GM18907 (cell line): ENCODE measurements around the gene GTF2A1L.
"Not testable (repeated sequence)": the region's sequence is repeated elsewhere in the genome, so short reads cannot be mapped to it uniquely, and the experiment has no call there.

Source experiments
- ATAC-seq: cut with Tn5 transposase; IDR thresholded peaks from one replicate; pipeline ENCODE4 v1.9.1; 2021; ENCODE audit warnings: mild to moderate bottlenecking, moderate library complexity; ENCODE audit not compliant: unreplicated experiment

The GTF2A1L gene

DNA sequence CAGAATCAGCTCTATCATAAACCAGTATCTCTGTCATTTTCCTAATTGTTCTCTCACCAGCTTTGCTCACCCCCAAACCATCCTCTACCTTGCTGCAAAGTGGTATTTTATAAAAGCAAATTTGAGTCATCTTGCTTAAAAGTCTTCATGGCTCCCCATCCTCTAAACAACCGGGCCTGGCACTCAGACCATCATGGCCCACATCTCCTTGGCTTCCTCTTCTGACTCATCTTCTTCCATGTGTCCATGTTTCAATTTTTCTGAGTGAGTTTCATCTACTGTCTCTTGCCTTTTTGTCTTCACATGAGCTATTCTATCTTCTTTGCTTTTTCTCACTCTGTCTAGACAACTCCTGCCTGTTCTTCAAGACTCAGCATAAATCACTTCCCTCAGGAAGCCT, 79.2 kb downstream of the GTF2A1L start:
- no peak for ATAC-seq

DNA sequence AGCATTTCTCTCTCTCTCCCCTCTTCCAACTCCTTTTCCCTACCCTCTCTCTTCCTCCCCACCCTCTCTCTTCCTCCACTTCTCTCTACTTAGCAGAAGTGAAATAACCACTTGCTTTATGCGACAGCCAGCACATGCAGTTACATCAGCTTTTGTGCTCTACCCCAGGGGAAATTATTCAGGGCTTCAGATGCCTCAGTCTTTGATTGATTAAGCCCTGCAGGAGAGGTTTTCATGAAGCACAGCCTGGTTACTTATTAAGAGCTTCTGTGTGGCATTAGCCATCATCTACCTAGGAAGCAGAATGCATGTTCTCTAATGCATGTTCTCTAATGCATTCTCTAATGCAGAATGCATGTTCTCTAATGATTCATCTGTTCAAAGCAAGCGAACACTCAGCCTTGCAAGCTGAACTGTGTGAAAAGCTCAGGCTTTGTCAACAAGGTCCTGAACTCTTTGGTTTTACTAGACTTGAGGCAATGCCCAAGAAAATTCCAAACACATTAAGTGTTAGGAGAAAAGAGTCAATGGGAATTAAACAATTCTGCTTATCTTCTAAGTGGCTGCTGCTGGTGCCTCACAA, 81.8 kb downstream of the GTF2A1L start:
- ATAC-seq = no peak

- ATAC-seq = not testable (repeated sequence)
Measured at GRCh38 chr2:48703621-48704020, 86.0 kb downstream of the GTF2A1L start.

DNA sequence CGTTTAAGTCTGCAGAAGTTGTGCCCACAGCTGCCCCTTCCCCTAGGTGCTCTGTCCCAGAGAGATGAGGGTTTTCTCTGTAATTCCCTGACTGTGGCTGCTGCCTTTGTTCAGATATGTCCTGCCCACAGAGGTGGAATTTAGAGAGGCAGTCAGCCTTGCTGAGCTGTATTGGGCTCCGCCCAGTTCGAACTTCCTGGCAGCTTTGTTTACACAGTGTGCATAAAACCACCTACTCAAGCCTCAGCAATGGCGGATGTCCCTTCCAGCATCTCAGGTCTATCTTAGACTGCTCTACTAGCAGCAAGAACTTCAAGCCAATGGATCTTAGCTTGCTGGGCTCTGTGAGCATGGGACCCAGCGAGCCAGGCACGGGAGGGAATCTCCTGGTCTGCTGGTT, 89.8 kb downstream of the GTF2A1L start:
- no peak for ATAC-seq

DNA sequence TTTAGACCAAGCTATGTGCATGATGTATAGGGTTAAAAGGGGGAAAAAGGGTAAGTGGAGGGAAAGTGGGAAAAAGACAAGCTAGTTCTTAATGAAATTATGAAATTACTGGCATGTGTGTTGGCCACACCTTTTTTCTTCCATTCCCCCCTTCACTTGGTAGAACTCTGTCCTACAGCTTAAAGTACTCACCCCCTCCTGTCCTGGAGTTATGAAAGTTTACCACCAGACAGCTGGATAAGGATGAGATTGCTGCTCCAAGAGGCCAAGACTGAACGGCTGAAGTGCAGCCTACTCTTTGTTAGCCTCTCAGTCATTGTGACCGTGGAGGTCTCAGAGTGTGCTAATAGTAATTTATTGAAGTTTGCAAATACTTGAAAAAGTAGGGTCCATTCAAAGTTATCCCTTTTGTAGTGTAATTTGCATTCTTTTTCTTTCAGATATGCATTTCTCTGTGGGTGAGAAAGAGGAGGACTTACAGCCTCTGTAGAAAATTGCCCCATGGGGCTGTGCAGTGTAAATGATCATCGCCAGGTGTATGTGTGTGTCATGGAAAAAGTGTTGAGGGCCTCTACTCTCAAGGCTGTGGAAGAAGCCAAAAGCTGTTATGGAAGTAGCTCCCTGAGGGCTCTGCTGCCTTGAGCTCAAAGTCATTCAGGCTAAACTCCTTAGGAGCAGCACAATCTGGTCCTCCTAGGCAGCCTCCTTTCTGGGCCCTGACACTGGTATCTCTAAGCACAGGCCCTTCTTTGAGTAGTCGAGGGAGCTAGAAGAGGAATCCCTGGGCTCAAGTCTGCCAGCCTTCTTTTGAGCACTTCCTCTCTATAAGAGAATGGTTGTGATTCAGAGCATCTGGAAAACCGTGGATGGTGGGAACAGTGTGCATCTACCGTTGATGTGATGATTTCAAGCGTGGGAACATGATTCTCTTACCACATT, 91.7 kb downstream of the GTF2A1L start:
- no peak for ATAC-seq

DNA sequence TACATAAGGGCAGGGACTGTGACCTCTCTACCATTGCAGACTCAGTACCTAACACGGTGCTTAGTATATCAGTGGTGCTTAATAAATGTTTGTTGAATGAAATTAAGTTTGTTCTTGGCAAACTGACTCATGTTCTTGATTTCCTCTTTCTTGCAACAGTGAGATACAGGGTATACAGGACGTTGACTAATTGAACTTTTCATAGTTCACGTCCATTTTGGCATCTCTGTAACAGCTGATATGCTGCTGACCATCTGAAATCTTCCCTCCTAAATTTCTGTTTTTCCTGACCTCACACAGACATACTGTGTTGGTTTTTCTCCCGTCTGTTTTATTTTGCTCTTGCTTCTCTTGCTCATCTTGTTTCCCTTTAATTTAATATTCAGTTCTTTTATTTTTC, 93.7 kb downstream of the GTF2A1L start:
- ATAC-seq = no peak

DNA sequence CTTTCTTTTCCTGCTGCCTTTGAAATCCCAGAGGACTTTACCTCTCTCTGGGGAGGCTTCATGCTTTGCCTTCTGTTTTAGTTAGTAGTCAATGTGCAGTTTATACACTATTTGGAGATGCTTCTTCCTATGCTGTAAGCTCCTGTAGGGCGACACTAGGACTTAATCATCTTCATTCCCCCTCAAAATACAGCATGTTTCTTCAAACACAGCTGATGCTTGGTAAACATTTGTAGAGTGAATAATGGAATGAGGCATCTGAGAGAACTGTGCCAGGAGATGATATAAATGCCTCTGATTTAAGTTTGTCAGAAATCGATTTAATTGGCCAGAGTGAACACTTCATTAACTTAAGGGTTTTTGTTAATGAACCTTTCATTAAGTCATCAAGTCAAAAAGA, 94.5 kb downstream of the GTF2A1L start:
- no peak for ATAC-seq

- ATAC-seq = no peak
Measured at GRCh38 chr2:48713647-48714046, 96.0 kb downstream of the GTF2A1L start.

DNA sequence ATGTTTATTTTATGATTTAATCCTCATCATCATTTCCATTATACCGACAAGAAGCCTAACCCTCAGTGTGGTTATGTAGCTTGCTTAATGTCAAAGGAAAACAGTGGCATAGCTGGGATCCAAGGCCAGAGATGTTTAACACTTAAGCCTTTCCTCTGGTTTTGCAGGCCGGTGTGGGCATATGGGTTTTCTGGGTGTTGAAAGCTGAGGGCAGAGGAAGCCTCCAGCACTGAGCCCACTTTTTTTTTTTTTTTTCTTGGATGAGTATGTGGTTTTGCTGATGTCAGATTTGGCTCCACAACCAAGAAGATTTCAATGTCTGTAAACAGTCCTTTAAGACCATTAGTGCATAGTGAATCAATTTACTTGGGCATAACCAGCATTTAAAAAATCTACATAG, 96.6 kb downstream of the GTF2A1L start:
- no peak for ATAC-seq

GRCh38 chr2:48715042-48715899, 97.6 kb downstream of the GTF2A1L start:
- ATAC-seq = no peak

DNA sequence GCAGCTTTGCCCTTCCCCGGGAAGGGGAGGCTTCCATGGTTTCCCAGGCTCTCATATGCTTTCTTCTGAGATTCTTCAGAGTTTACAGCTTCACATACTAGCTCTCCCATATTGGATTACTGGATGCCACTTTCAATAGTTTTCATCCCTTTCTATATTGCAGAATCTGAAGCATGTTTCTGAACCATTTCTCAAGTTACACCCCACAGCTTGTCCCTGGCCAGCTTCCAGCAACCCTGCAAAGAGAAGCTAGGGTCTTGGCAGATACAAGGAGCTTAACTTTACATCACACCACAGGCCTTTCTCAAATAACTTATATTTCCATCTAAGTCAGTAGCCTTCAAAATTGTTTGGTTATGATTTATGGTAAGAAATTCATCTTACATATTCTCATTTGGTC, 98.3 kb downstream of the GTF2A1L start:
- no peak for ATAC-seq

GRCh38 chr2:48717846-48718245, 100.2 kb downstream of the GTF2A1L start:
- ATAC-seq = no peak

GRCh38 chr2:48719480-48720177, 102.0 kb downstream of the GTF2A1L start:
- ATAC-seq = no peak

GRCh38 chr2:48721158-48721557, 103.5 kb downstream of the GTF2A1L start:
- no peak for ATAC-seq

DNA sequence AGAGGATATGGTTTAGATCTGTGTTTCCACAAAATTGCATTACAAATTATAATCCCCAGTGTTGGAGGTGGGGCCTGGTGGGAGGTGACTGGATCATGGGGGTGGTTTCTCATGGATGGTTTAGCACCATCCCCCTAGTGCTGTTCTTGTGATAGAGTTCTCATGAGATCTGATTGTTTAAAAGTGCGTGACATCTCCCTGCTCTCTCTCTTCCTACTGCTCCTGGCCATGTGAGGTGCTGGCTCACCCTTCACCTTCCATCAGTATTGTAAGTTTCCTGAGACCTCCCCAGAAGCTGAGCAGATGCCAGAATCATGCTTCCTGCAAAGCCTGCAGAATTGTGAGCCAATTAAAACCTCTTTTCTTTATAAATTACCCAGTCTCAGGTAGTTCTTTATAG, 104.7 kb downstream of the GTF2A1L start:
- no peak for ATAC-seq

DNA sequence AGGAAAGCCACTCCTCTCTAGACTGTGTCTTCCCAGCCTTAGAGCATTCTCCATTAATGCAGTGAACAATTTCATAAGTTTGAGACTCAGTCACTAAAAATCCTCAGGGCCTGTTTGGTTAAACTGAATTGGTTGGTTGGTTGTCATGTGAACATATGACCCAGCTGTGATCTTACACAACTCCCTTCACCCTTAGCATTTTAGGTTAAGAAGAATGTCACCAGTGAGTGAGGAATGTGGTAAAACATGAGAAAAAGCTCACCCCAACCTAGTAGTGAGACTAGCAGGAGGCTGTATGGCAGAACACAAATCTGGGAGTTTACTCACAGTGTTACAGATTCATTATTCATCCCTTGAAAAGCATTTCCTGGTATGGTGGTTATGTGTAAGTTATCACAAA, 105.5 kb downstream of the GTF2A1L start:
- ATAC-seq = no peak

- ATAC-seq = no peak
Measured at GRCh38 chr2:48724278-48724677, 106.6 kb downstream of the GTF2A1L start.

GRCh38 chr2:48725696-48726494, 108.2 kb downstream of the GTF2A1L start:
- no peak for ATAC-seq

DNA sequence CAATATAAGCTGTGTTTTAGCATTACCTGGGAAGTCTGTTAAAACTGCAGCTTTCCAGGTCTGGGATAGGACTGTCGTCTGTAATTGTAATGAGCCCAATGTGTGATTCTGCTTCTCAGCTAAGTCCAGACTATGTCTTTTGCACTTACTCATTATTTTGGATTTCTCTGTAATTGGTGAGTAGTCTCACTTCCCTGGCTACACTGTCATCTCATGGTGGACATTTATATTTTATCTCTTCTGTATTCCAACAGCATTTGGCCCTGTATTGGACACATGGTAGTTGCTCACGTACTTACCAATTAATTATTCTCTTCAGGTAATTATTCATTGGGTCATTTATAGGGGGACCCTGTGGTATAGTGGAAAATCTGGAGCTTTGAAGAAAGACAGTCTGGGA, 109.9 kb downstream of the GTF2A1L start:
- ATAC-seq = no peak

DNA sequence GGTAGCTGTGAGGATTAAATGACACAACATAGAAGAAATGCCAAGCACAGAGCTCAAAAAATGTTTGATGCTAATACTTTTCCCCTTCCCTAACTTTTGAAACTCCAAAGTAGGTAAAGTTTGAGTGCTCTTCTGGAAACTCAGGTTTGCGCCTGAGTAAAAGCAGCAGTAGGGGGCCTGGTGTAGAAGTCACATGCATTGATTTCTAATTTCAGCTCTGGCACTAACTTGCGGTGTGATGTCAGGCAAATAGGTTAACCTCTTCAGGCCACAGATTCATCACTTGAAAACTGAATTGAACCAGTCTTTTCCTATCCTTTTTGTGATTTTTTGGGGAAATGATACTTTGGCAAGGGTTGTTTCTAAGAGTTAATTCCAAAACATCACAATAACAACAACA, 110.6 kb downstream of the GTF2A1L start:
- ATAC-seq = no peak
